ENCODE data around the gene ITIH5. TPM values are rescaled to one million over a fixed set of nuclear protein-coding genes. Genes with fewer than 3 reads are reported as not detected.

ITIH5 gene
- total and polyA plus RNA-seq, 9 of the 15 experiments (the other 6 are each of a cell fraction or from before 2014, with no cell fraction given): 0.52 to 4.5 (median 2.6) TPM

- TF ChIP-seq RBM25 (IDR thresholded peaks at IDR 0.05; ENCODE audit: low read depth, low read length, severe bottlenecking): peak; percentile 96
- no peak for TF ChIP-seq ZSCAN29 (IDR thresholded peaks at IDR 0.05)
- TF ChIP-seq ZNF75A (CRISPR knock-in tag; IDR thresholded peaks at IDR 0.05): no peak
- no peak for TF ChIP-seq ZNF23 (CRISPR knock-in tag; IDR thresholded peaks at IDR 0.05)
- no peak for TF ChIP-seq WHSC1 (IDR thresholded peaks at IDR 0.05; ENCODE audit: low read length)
- TF ChIP-seq ETV6 (IDR thresholded peaks at IDR 0.05; ENCODE audit: borderline replicate concordance in 1 of 2, low read depth in 2 of 2, low read length in 1 of 2): no peak
- TF ChIP-seq ETV6 (CRISPR knock-in tag; IDR thresholded peaks at IDR 0.05; ENCODE audit: borderline replicate concordance): no peak
- 0 out of 2 replicates have a peak, but pooled peaks have one; percentile 32 for TF ChIP-seq ELF2 (CRISPR knock-in tag; IDR thresholded peaks at IDR 0.05)
- no peak for TF ChIP-seq HDGF (IDR thresholded peaks at IDR 0.05)
- 0 out of 2 replicates have a peak, but pooled peaks have one; percentile 65 for TF ChIP-seq ZNF449 (CRISPR knock-in tag; IDR thresholded peaks at IDR 0.05)
- no peak for TF ChIP-seq ZBTB9 (CRISPR knock-in tag; IDR thresholded peaks at IDR 0.05)
- TF ChIP-seq, protein P1, sequence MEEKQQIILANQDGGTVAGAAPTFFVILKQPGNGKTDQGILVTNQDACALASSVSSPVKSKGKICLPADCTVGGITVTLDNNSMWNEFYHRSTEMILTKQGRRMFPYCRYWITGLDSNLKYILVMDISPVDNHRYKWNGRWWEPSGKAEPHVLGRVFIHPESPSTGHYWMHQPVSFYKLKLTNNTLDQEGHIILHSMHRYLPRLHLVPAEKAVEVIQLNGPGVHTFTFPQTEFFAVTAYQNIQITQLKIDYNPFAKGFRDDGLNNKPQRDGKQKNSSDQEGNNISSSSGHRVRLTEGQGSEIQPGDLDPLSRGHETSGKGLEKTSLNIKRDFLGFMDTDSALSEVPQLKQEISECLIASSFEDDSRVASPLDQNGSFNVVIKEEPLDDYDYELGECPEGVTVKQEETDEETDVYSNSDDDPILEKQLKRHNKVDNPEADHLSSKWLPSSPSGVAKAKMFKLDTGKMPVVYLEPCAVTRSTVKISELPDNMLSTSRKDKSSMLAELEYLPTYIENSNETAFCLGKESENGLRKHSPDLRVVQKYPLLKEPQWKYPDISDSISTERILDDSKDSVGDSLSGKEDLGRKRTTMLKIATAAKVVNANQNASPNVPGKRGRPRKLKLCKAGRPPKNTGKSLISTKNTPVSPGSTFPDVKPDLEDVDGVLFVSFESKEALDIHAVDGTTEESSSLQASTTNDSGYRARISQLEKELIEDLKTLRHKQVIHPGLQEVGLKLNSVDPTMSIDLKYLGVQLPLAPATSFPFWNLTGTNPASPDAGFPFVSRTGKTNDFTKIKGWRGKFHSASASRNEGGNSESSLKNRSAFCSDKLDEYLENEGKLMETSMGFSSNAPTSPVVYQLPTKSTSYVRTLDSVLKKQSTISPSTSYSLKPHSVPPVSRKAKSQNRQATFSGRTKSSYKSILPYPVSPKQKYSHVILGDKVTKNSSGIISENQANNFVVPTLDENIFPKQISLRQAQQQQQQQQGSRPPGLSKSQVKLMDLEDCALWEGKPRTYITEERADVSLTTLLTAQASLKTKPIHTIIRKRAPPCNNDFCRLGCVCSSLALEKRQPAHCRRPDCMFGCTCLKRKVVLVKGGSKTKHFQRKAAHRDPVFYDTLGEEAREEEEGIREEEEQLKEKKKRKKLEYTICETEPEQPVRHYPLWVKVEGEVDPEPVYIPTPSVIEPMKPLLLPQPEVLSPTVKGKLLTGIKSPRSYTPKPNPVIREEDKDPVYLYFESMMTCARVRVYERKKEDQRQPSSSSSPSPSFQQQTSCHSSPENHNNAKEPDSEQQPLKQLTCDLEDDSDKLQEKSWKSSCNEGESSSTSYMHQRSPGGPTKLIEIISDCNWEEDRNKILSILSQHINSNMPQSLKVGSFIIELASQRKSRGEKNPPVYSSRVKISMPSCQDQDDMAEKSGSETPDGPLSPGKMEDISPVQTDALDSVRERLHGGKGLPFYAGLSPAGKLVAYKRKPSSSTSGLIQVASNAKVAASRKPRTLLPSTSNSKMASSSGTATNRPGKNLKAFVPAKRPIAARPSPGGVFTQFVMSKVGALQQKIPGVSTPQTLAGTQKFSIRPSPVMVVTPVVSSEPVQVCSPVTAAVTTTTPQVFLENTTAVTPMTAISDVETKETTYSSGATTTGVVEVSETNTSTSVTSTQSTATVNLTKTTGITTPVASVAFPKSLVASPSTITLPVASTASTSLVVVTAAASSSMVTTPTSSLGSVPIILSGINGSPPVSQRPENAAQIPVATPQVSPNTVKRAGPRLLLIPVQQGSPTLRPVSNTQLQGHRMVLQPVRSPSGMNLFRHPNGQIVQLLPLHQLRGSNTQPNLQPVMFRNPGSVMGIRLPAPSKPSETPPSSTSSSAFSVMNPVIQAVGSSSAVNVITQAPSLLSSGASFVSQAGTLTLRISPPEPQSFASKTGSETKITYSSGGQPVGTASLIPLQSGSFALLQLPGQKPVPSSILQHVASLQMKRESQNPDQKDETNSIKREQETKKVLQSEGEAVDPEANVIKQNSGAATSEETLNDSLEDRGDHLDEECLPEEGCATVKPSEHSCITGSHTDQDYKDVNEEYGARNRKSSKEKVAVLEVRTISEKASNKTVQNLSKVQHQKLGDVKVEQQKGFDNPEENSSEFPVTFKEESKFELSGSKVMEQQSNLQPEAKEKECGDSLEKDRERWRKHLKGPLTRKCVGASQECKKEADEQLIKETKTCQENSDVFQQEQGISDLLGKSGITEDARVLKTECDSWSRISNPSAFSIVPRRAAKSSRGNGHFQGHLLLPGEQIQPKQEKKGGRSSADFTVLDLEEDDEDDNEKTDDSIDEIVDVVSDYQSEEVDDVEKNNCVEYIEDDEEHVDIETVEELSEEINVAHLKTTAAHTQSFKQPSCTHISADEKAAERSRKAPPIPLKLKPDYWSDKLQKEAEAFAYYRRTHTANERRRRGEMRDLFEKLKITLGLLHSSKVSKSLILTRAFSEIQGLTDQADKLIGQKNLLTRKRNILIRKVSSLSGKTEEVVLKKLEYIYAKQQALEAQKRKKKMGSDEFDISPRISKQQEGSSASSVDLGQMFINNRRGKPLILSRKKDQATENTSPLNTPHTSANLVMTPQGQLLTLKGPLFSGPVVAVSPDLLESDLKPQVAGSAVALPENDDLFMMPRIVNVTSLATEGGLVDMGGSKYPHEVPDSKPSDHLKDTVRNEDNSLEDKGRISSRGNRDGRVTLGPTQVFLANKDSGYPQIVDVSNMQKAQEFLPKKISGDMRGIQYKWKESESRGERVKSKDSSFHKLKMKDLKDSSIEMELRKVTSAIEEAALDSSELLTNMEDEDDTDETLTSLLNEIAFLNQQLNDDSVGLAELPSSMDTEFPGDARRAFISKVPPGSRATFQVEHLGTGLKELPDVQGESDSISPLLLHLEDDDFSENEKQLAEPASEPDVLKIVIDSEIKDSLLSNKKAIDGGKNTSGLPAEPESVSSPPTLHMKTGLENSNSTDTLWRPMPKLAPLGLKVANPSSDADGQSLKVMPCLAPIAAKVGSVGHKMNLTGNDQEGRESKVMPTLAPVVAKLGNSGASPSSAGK (IDR thresholded peaks at IDR 0.05): peak; percentile 66
- TF ChIP-seq PCBP2 (IDR thresholded peaks at IDR 0.05; ENCODE audit: low read depth, low read length, poor library complexity, severe bottlenecking): no peak
- no peak for TF ChIP-seq C11orf30 (IDR thresholded peaks at IDR 0.05; ENCODE audit: low read depth)
- TF ChIP-seq ZNF212 (CRISPR knock-in tag; IDR thresholded peaks at IDR 0.05): no peak
Measured at GRCh38 chr10:7610651-7611389, 55.9 kb downstream of the ITIH5 start (continued).
